GM19193 (cell line): ENCODE measurements around the gene ZNF625.

Experiments
- POLR2A ChIP-seq: IDR thresholded peaks from 4 replicates; pipeline ENCODE4 v1.6.1; 2011; ENCODE audit not compliant: insufficient read depth, insufficient read length; ENCODE audit errors: extremely low read depth

ZNF625 gene

GRCh38 chr19:12155324-12155860 lies 1.1 kb downstream of the ZNF625 start:
- no peak for TF ChIP-seq POLR2A

DNA sequence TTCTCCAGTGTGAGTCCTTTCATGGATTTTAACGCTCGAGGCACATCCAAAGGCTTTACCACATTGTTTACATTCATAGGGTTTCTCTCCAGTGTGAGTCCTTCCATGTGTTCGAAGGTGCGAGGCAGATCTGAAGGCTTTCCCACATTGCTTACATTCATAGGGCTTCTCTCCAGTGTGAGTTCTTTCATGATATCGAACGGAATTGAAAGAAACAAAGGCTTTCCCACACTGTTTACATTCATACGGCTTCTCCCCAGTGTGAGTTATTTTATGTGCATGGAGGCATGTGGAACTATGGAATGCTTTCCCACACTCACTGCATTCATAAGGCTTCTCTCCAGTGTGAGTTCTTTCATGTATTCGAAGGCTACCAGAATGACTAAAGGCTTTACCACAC lies 11.2 kb downstream of the ZNF625 start:
- no peak for TF ChIP-seq POLR2A

- TF ChIP-seq POLR2A, result no peak
These were observed 15.2 kb downstream of the ZNF625 start for GRCh38 chr19:12141405-12141736.

GRCh38 chr19:12140545-12141404 lies 15.8 kb downstream of the ZNF625 start:
- TF ChIP-seq POLR2A, result no peak

- peak; percentile 59 for TF ChIP-seq POLR2A
These were observed 16.5 kb downstream of the ZNF625 start, which contains the start of gene ZNF20 for GRCh38 chr19:12139885-12140544. Gene ZNF20 (minus strand): TSS chr19:12140350. CDS start chr19:12140182, 168 bp downstream.

GRCh38 chr19:12139269-12139668 lies 17.3 kb downstream of the ZNF625 start:
- no peak for TF ChIP-seq POLR2A

- no peak for TF ChIP-seq POLR2A
These were observed 19.2 kb downstream of the ZNF625 start for GRCh38 chr19:12137221-12137940.

DNA sequence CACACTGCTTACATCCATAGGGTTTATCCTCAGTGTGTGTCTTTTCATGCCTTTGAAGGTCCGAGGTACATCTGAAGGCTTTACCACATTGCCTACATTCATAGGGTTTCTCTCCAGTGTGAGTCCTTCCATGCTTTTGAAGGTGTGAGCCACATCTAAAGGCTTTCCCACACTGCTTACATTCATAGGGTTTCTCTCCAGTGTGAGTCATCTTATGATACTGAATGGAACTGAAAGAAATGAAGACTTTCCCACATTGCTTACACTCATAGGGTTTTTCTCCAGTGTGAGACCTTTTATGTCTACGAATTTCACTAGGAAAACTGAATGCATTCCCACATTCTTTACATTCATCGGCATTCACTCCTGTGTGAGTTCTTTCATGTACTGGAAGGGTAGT lies 23.5 kb downstream of the ZNF625 start:
- TF ChIP-seq POLR2A, result no peak

DNA sequence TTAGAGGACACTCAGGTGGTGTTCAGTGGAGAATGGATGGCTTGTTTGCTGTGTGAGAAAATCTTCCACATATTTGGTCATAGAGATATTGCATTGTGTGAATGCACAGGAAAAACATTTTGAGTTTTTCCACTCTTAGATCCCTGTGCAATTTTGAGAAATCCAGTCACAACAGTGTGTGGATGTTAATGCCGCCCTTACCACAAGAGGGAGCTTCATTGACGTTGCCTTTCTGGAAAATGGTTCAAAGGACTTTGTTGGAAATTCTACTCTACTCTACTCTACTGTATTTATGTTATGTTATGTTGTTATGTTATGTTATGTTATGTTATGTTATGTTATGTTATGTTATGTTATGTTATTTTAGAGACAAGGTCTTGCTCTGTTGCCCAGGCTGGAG lies 29.8 kb downstream of the ZNF625 start:
- no peak for TF ChIP-seq POLR2A

DNA sequence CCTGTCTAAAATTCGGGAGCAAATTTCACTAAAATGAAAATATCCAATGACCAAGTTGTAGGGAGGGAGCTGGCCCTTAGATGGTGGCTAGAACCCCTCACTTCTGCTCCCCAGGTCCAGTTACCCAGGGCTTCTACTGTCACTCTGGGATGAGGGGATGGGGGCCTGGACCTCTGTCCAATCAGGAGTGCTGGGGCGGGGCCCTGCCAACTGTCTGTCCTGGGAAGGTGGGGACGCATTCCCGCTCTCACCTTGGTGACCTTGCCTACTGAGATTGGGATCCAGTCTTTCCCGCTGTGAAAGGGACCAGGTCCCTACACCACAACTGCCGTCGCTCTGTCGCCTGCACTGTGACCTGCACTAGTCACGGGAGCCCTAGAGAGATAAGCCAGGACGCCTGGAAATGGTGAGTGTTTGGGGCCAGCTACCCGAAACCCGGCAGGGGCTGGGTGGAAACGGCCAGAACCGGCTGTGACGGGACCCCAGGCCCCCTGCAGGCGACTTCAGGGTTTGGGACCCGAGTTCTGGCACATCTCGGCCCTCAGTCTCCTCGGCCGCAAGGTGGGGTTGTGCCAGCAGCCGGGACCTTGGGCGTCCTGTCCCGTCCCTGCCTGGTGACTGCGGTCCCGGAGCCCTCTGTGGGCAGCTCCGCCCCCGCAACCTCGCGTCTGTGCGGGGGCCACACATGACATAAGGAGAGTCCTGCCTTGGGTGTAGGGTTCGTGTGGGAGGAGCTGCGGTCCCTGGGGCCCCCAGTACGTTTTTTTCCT lies 39.1 kb downstream of the ZNF625 start:
- TF ChIP-seq POLR2A, result no peak

GRCh38 chr19:12113121-12113520 lies 43.4 kb downstream of the ZNF625 start:
- TF ChIP-seq POLR2A, result no peak

GRCh38 chr19:12112701-12113100 lies 43.8 kb downstream of the ZNF625 start:
- no peak for TF ChIP-seq POLR2A

DNA sequence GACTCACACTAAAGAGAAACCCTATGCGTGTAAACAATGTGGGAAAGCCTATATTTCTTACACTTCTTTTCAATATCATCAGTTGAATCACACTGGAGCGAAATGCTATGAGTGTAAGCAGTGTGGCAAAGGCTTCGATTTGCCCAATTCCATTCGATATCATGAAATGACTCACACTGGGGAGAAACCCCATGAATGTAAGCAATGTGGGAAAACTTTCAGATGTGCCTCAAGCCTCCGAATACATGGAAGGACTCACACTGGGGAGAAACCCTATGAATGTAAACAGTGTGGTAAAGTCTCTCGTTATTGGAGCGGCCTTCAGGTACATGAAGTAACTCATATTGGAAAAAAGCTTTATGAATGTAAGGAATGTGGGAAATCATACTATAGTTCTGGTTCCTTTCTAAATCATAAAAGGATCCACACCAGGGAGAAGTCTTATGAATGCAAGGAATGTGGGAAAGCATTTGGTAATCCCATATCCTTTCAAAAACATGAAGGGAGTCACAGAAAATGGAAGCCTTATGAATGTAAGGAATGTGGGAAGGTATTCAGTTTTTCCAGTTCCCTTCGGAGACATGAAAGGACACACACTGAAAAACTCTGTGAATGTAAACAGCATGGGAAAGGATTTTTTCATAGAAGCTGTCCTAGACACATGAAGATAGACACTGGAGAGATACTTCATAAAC lies 44.4 kb downstream of the ZNF625 start:
- TF ChIP-seq POLR2A, result no peak

GRCh38 chr19:12111176-12111575 lies 45.4 kb downstream of the ZNF625 start:
- TF ChIP-seq POLR2A, result no peak
